ENCODE results near the gene REV3L. TPM values are rescaled to one million over a fixed set of nuclear protein-coding genes. Genes with fewer than 3 reads are reported as not detected.

REV3L gene
- total RNA-seq, 1 donor from 2014 or later, result 40.5 TPM

GRCh38 chr6:111524735-111525134 is 41.7 kb upstream of the REV3L start:
- no peak for DNase-seq (ENCODE audit: low spot score, unreplicated experiment)
- peaks cover 3% of the 10 kb centered on the region for H3K9me3 Mint-ChIP-seq (ENCODE audit: low read depth)
- no peak overlapping the region for H3K4me3 Mint-ChIP-seq (ENCODE audit: low read depth)
- H3K27ac Mint-ChIP-seq, result no peak overlapping the region
- peaks cover 12% of the 10 kb centered on the region for H3K4me1 Mint-ChIP-seq (ENCODE audit: low read depth)
- H3K36me3 Mint-ChIP-seq (ENCODE audit: insufficient read depth), result peaks cover 15% of the 10 kb centered on the region
- no peaks in the 10 kb centered on the region for H3K27me3 Mint-ChIP-seq
- TF ChIP-seq, protein P1, sequence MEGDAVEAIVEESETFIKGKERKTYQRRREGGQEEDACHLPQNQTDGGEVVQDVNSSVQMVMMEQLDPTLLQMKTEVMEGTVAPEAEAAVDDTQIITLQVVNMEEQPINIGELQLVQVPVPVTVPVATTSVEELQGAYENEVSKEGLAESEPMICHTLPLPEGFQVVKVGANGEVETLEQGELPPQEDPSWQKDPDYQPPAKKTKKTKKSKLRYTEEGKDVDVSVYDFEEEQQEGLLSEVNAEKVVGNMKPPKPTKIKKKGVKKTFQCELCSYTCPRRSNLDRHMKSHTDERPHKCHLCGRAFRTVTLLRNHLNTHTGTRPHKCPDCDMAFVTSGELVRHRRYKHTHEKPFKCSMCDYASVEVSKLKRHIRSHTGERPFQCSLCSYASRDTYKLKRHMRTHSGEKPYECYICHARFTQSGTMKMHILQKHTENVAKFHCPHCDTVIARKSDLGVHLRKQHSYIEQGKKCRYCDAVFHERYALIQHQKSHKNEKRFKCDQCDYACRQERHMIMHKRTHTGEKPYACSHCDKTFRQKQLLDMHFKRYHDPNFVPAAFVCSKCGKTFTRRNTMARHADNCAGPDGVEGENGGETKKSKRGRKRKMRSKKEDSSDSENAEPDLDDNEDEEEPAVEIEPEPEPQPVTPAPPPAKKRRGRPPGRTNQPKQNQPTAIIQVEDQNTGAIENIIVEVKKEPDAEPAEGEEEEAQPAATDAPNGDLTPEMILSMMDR (IDR thresholded peaks at IDR 0.05; ENCODE audit: unreplicated experiment), result no peak

DNA sequence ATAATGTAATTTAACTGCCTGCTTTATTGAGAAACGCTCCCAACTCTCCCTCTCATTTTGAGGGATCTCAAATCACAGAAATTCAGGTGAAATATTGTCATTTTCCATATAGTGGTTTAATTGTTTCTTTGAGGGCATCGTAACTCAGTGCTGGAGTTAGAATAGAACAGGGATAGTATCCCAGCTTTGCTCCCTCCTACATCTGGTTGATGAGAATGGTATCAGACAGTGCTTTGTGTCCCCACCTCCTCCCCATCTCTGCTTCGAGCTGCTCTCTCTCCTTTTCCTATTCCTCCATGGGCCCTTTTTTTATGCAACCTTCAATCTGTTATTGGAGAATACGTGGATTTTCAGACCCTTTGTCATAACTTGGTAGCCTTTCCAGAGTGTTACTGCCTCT is 41.2 kb upstream of the REV3L start:
- peaks cover 12% of the 10 kb centered on the region for H3K4me1 Mint-ChIP-seq (ENCODE audit: low read depth)
- DNase-seq (ENCODE audit: low spot score, unreplicated experiment), result no peak
- no peaks in the 10 kb centered on the region for H3K27me3 Mint-ChIP-seq
- H3K9me3 Mint-ChIP-seq (ENCODE audit: low read depth), result peaks cover 3% of the 10 kb centered on the region
- H3K4me3 Mint-ChIP-seq (ENCODE audit: low read depth), result no peak overlapping the region
- TF ChIP-seq, protein P1 (IDR thresholded peaks at IDR 0.05; ENCODE audit: unreplicated experiment), result no peak
- no peak overlapping the region for H3K27ac Mint-ChIP-seq
- H3K36me3 Mint-ChIP-seq (ENCODE audit: insufficient read depth), result peaks cover 14% of the 10 kb centered on the region

DNA sequence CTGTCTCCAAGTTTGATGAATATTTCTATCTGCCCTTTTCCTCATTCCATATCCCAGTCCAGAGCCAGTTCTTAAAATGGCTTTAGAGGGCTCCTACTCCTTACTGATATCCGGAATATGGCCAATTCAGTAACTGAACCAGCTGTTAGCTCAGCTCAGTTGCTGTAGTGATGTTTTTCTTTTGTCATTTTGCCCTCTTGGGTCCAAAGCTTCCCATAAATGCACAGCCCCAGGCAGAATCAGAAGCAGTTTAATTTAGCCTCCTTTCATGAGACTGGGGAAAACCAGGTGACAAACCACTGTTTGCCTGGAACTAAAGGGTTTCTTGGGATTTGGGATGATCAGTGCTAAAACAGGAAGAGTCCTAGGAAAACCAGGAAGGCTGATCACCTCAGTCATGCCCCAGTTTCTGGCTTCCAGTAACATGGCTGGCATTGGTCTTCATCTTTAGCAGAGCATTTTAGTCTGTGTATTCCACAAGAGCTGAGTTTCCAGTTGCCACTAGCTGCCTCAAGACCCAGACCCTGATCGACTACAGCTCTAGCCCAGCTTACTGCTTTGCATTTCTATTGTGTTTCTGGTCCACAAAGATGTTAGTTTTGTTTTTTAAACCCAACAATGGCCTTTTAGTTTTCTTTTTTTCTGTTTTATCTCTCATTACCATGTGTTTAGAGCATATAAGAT is 40.6 kb upstream of the REV3L start:
- DNase-seq (ENCODE audit: low spot score, unreplicated experiment), result no peak
- Mint-ChIP-seq H3K4me1 (ENCODE audit: low read depth) (peaks cover 12% of the 10 kb centered on the region), H3K36me3 (ENCODE audit: insufficient read depth) (peaks cover 12% of the 10 kb centered on the region), H3K9me3 (ENCODE audit: low read depth) (peaks cover 3% of the 10 kb centered on the region), H3K4me3 (ENCODE audit: low read depth) (no peak overlapping the region), H3K27ac (peak overlapping the region; percentile 69), H3K27me3 (no peaks in the 10 kb centered on the region)
- TF ChIP-seq, protein P1 (IDR thresholded peaks at IDR 0.05; ENCODE audit: unreplicated experiment), result no peak

- Mint-ChIP-seq H3K27me3 (no peaks in the 10 kb centered on the region), H3K4me1 (ENCODE audit: low read depth) (peaks cover 16% of the 10 kb centered on the region), H3K4me3 (ENCODE audit: low read depth) (no peak overlapping the region), H3K9me3 (ENCODE audit: low read depth) (peaks cover 3% of the 10 kb centered on the region), H3K27ac (peak overlapping the region; percentile 12), H3K36me3 (ENCODE audit: insufficient read depth) (peaks cover 12% of the 10 kb centered on the region)
- TF ChIP-seq, protein P1 (IDR thresholded peaks at IDR 0.05; ENCODE audit: unreplicated experiment), result no peak
- no peak for DNase-seq (ENCODE audit: low spot score, unreplicated experiment)
Measured at GRCh38 chr6:111522393-111523020, 39.5 kb upstream of the REV3L start.

DNA sequence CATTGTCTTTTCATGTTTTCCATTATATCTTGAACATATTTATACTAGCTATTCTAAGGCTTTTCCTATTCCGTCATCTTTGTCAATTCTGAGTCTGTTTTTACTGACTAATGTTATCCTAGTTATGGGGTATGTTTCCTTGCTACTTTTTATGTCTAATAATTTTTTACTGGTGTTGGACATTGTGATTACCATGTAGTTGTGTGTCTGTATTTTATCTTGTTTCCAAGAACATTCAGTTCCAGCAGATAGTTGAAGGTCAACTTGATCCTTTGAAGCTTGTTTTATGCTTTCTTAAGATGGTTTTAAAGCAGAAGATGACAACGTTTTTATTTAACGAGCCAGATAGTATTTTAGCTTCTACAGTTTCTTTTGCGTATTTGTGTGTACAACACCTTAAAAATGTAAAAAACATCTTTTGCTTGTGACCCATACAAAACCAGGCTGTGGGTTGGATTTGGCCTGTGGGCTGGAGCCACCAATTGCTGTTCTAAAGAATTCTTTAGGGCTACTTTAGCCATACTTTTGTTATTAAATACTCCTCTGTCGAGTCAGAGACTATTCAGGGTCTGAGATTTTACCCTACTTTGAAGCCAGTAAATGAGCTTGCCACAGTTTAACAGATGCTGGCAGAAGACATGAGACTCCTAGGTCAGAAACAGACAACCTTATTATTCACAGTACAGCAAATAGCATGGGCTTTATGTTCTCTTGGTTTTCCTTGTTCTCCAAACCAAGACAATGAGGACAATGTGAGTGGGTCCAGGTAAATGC is 38.7 kb upstream of the REV3L start:
- Mint-ChIP-seq H3K9me3 (ENCODE audit: low read depth) (peaks cover 3% of the 10 kb centered on the region), H3K36me3 (ENCODE audit: insufficient read depth) (peaks cover 12% of the 10 kb centered on the region), H3K4me1 (ENCODE audit: low read depth) (peaks cover 16% of the 10 kb centered on the region)

More for the DNA sequence above, 38.7 kb upstream of the REV3L start:
- DNase-seq (ENCODE audit: low spot score, unreplicated experiment), result no peak
- H3K27me3 Mint-ChIP-seq, result no peaks in the 10 kb centered on the region
- TF ChIP-seq, protein P1 (IDR thresholded peaks at IDR 0.05; ENCODE audit: unreplicated experiment), result no peak
- no peak overlapping the region for H3K4me3 Mint-ChIP-seq (ENCODE audit: low read depth)
- H3K27ac Mint-ChIP-seq, result peak overlapping the region; percentile 69

Data from progenitor cell of endocrine pancreas (in vitro differentiated cells).